PFSK-1 (cell line): ENCODE data around the gene ZC3H12A.

ENCODE experiments used
- POLR2AphosphoS5 ChIP-seq: IDR thresholded peaks from 2 replicates; pipeline ENCODE4 v1.6.1; 2012; ENCODE audit warnings: low read depth, mild to moderate bottlenecking, control low read depth, low read length, moderate library complexity
- REST ChIP-seq, 2 experiments: IDR thresholded peaks; 2 replicates each; pipeline versions ENCODE4 v1.6.1 to v1.8.0; 2011 to 2012; ENCODE audit warnings: low read depth in 2 of 2, low read length in 2 of 2, control low read depth in 1 of 2, inconsistent platforms in 1 of 2, mild to moderate bottlenecking in 1 of 2, moderate library complexity in 1 of 2; ENCODE audit not compliant: insufficient read depth in 1 of 2
- SIN3A ChIP-seq: IDR thresholded peaks from 2 replicates; pipeline ENCODE4 v1.6.1; 2012; ENCODE audit warnings: mild to moderate bottlenecking, low read length, moderate library complexity, borderline replicate concordance; ENCODE audit not compliant: insufficient read depth
- TAF1 ChIP-seq: IDR thresholded peaks from 2 replicates; pipeline ENCODE4 v1.6.1; 2012; ENCODE audit warnings: low read length, control low read depth, borderline replicate concordance; ENCODE audit not compliant: insufficient read depth

- TF ChIP-seq POLR2AphosphoS5 (no peak), TAF1 (no peak), SIN3A (no peak), REST (IDR thresholded peaks at IDR 0.05; ENCODE audit: insufficient read depth in 1 of 2, low read depth in 2 of 2, low read length in 2 of 2) (no peak)
These were observed 34.9 kb upstream of the ZC3H12A start for GRCh38 chr1:37439349-37439995.
